ENCODE measurements around the gene ELAVL1. TPM values are rescaled to one million over a fixed set of nuclear protein-coding genes. Genes with fewer than 3 reads are reported as not detected.
A peak's percentile ranks its signal among the peaks of the same experiment; 100 is the strongest.

ELAVL1 gene
- total and polyA plus RNA-seq, 7 donors, result 22.3 to 57.9 (median 44.5) TPM

- Histone ChIP-seq H3K36me3 (ENCODE audit: insufficient read depth in 1 of 2, low read depth in 1 of 2) (peaks cover 0 to 3% of the 10 kb centered on the region in 2 donors), H3K4me1 (peaks cover 72% of the 10 kb centered on the region), H3K27ac (peak overlapping the region; percentile 76), H3K27me3 (ENCODE audit: insufficient read depth in 3 of 3, low read length in 2 of 3) (no peaks in the 10 kb centered on the region), H3K4me3 (peak overlapping the region; percentile 58), H3K9me3 (no peaks in the 10 kb centered on the region)
- peak in 1 of 4 donors; percentile 14 for ATAC-seq
- WGBS, 3 donors, result 41 to 62% (median 47%) methylated on average over 5 of the region's 5 CpGs
- intact Hi-C loops (cut with DNase I), result loop anchor here in 1 of 2 donors (5.0 kb wide), 1 partner anchor 49 kb away; no protein-coding TSS in a partner anchor
- no peak for TF ChIP-seq CTCF (IDR thresholded peaks at IDR 0.05)
- DNase-seq, result no peak
These were observed 3.8 kb downstream of the ELAVL1 start for GRCh38 chr19:8001651-8001994.

GRCh38 chr19:8000298-8001038, 5.0 kb downstream of the ELAVL1 start:
- peak overlapping the region; percentile 76 for H3K27ac ChIP-seq
- ATAC-seq, result peak in 1 of 4 donors; percentile 17
- no peaks in the 10 kb centered on the region for H3K9me3 ChIP-seq
- H3K4me3 ChIP-seq, result no peak overlapping the region
- peaks cover 66% of the 10 kb centered on the region for H3K4me1 ChIP-seq
- intact Hi-C loops (cut with DNase I), result loop anchor here in 1 of 2 donors (5.0 kb wide), 1 partner anchor 48 kb away; no protein-coding TSS in a partner anchor
- no peak for TF ChIP-seq CTCF (IDR thresholded peaks at IDR 0.05)
- 64 to 73% (median 65%) methylated on average over 6 of the region's 6 CpGs for WGBS, 3 donors
- H3K36me3 ChIP-seq (ENCODE audit: insufficient read depth in 1 of 2, low read depth in 1 of 2), result peaks cover 0 to 3% of the 10 kb centered on the region in 2 donors
- no peak for DNase-seq
- no peaks in the 10 kb centered on the region for H3K27me3 ChIP-seq (ENCODE audit: insufficient read depth in 3 of 3, low read length in 2 of 3)

GRCh38 chr19:7999376-7999775, 6.1 kb downstream of the ELAVL1 start:
- DNase-seq (peak in 1 of 2 donors; percentile 28), ATAC-seq (no peak)
- no peak overlapping the region for H3K27ac ChIP-seq
- no peaks in the 10 kb centered on the region for H3K27me3 ChIP-seq (ENCODE audit: insufficient read depth in 3 of 3, low read length in 2 of 3)
- no peaks in the 10 kb centered on the region for H3K9me3 ChIP-seq
- TF ChIP-seq CTCF (IDR thresholded peaks at IDR 0.05), result no peak
- H3K4me3 ChIP-seq, result no peak overlapping the region
- WGBS, 3 donors, result 84 to 97% (median 88%) methylated on average over 4 of the region's 4 CpGs
- intact Hi-C loops (cut with DNase I), result no loop called here
- peaks cover 0 to 3% of the 10 kb centered on the region in 2 donors for H3K36me3 ChIP-seq (ENCODE audit: insufficient read depth in 1 of 2, low read depth in 1 of 2)
- H3K4me1 ChIP-seq, result peaks cover 71% of the 10 kb centered on the region

GRCh38 chr19:7997809-7998480, 7.5 kb downstream of the ELAVL1 start:
- Histone ChIP-seq H3K27ac (no peak overlapping the region), H3K36me3 (ENCODE audit: insufficient read depth in 1 of 2, low read depth in 1 of 2) (peaks cover 0 to 3% of the 10 kb centered on the region in 2 donors), H3K9me3 (no peaks in the 10 kb centered on the region), H3K27me3 (ENCODE audit: insufficient read depth in 3 of 3, low read length in 2 of 3) (no peaks in the 10 kb centered on the region), H3K4me1 (peaks cover 76% of the 10 kb centered on the region), H3K4me3 (no peak overlapping the region)
- intact Hi-C loops (cut with DNase I), result loop anchor here in 1 of 2 donors (2.0 kb wide), 1 partner anchor 19 kb away; no protein-coding TSS in a partner anchor
- DNase-seq, result peak in 1 of 2 donors; percentile 20
- ATAC-seq, result no peak
- WGBS, 3 donors, result 68 to 79% (median 69%) methylated on average over 12 of the region's 12 CpGs
- no peak for TF ChIP-seq CTCF (IDR thresholded peaks at IDR 0.05)
